ENCODE results near the gene EEIG2. TPM values are rescaled to one million over a fixed set of nuclear protein-coding genes. Genes with fewer than 3 reads are reported as not detected.

The EEIG2 gene
- total and polyA plus RNA-seq, 12 donors, result 1.8 to 13.8 (median 7.3) TPM

- Histone ChIP-seq H3K27ac (no peak overlapping the region), H3K27me3 (no peaks in the 10 kb centered on the region), H3K4me3 (no peak overlapping the region), H3K4me1 (replicated peaks in 1 of 2) (no peaks in the 10 kb centered on the region), H3K9me3 (replicated peaks in 1 of 3) (no peaks in the 10 kb centered on the region), H3K36me3 (replicated peaks in 1 of 2) (no peaks in the 10 kb centered on the region)
- intact Hi-C loops (cut with DNase I), result no loop called here
- TF ChIP-seq POLR2A (IDR thresholded peaks at IDR 0.05) (no peak), CTCF (IDR thresholded peaks at IDR 0.05) (no peak)
- DNase-seq, result no peak
- 70 to 83% (median 76%) methylated on average over 4 of the region's 4 CpGs for WGBS, 4 donors
Measured at GRCh38 chr1:108553905-108554304, 6.0 kb upstream of the EEIG2 start.

GRCh38 chr1:108554682-108555427, 5.0 kb upstream of the EEIG2 start:
- no peaks in the 10 kb centered on the region for H3K36me3 ChIP-seq (replicated peaks in 1 of 2)
- H3K27me3 ChIP-seq, result no peaks in the 10 kb centered on the region
- TF ChIP-seq CTCF (IDR thresholded peaks at IDR 0.05) (no peak), POLR2A (IDR thresholded peaks at IDR 0.05) (no peak)
- intact Hi-C loops (cut with DNase I), result no loop called here
- H3K27ac ChIP-seq, result no peak overlapping the region
- no peak overlapping the region for H3K4me3 ChIP-seq
- H3K9me3 ChIP-seq (replicated peaks in 1 of 3), result no peaks in the 10 kb centered on the region
- H3K4me1 ChIP-seq (replicated peaks in 1 of 2), result peaks cover 0 to 7% of the 10 kb centered on the region in 2 donors
- WGBS, 4 donors, result 51 to 78% (median 72%) methylated on average over 4 of the region's 4 CpGs
- no peak for DNase-seq

- Histone ChIP-seq H3K27me3 (no peaks in the 10 kb centered on the region), H3K27ac (peak overlapping the region in 2 of 5 donors; percentile 5 to 78), H3K4me3 (no peak overlapping the region), H3K4me1 (replicated peaks in 1 of 2) (peaks cover 0 to 7% of the 10 kb centered on the region in 2 donors), H3K36me3 (replicated peaks in 1 of 2) (no peaks in the 10 kb centered on the region), H3K9me3 (replicated peaks in 1 of 3) (no peaks in the 10 kb centered on the region)
- intact Hi-C loops (cut with DNase I), result no loop called here
- no peak for DNase-seq
- TF ChIP-seq CTCF (IDR thresholded peaks at IDR 0.05) (no peak), POLR2A (IDR thresholded peaks at IDR 0.05) (no peak)
Measured at GRCh38 chr1:108556066-108556465, 3.8 kb upstream of the EEIG2 start.

GRCh38 chr1:108556499-108556898, 3.4 kb upstream of the EEIG2 start:
- no peak overlapping the region for H3K4me3 ChIP-seq
- H3K9me3 ChIP-seq (replicated peaks in 1 of 3), result no peaks in the 10 kb centered on the region
- 66 to 76% (median 73%) methylated on average over 4 of the region's 4 CpGs for WGBS, 4 donors
- peak in 3 of 7 donors; percentile 9 to 39 (median 28) for DNase-seq
- TF ChIP-seq POLR2A (IDR thresholded peaks at IDR 0.05) (no peak), CTCF (IDR thresholded peaks at IDR 0.05) (no peak)
- intact Hi-C loops (cut with DNase I), result no loop called here
- peak overlapping the region in 2 of 5 donors; percentile 58 to 78 for H3K27ac ChIP-seq
- no peaks in the 10 kb centered on the region for H3K27me3 ChIP-seq
- H3K4me1 ChIP-seq (replicated peaks in 1 of 2), result peaks cover 0 to 11% of the 10 kb centered on the region in 2 donors
- H3K36me3 ChIP-seq (replicated peaks in 1 of 2), result no peaks in the 10 kb centered on the region

Measured in adrenal gland (tissue), 12 donors.